A673 (cell line): Measurements from ENCODE around the gene STX18. TPM values are rescaled to one million over a fixed set of nuclear protein-coding genes. Genes with fewer than 3 reads are reported as not detected.

Experiments used
- BruUV-seq: library from RNA; stranded (reverse); fragments of 400-500 nt; replicated peaks from 2 replicates; lab custom pipeline; 2021; lab: Mats Ljungman, UMichigan
- CTCF ChIA-PET: fragments of 300-600 bp; sonication (Branson Sonifier 250); formaldehyde crosslinking; loops from one replicate; lab custom pipeline; 2022; ENCODE audit warnings: antibody characterized with exemption; lab: Charles Lee
- POLR2A ChIA-PET: fragments of 300-600 bp; sonication (Branson Sonifier 250); formaldehyde crosslinking; loops from one replicate; lab custom pipeline; 2022; ENCODE audit warnings: antibody characterized with exemption; ENCODE audit not compliant: low non-redundant PET; lab: Charles Lee
- DNase-seq: peaks from one replicate; pipeline ENCODE4 v3.0.0-alpha.2; 2015; ENCODE audit warnings: low spot score
- H3K27ac ChIP-seq: fragments of 200-600 bp; sonication (generic); 2 replicates; pipeline ENCODE4 v1.5.1; 2016; ENCODE audit warnings: mixed run types, low read depth, mild to moderate bottlenecking, mixed read lengths, antibody characterized with exemption, low read length; ENCODE audit not compliant: poor library complexity, severe bottlenecking
- H3K27me3 ChIP-seq: fragments of 200-600 bp; sonication (generic); replicated peaks from 2 replicates; pipeline ENCODE4 v1.6.1; 2017; ENCODE audit warnings: mixed run types, low read depth, mild to moderate bottlenecking, mixed read lengths, antibody characterized with exemption, low read length; ENCODE audit not compliant: insufficient read depth, poor library complexity
- H3K36me3 ChIP-seq: fragments of 200-600 bp; sonication (generic); 2 replicates; pipeline ENCODE4 v1.6.1; 2016; ENCODE audit warnings: mixed run types, mild to moderate bottlenecking, mixed read lengths, antibody characterized with exemption, low read length; ENCODE audit not compliant: insufficient read depth, poor library complexity, severe bottlenecking
- H3K4me1 ChIP-seq: fragments of 200-600 bp; sonication (generic); 2 replicates; pipeline ENCODE4 v1.6.1; 2017; ENCODE audit warnings: mixed run types, mild to moderate bottlenecking, mixed read lengths, antibody characterized with exemption, low read length; ENCODE audit not compliant: insufficient read depth, poor library complexity, severe bottlenecking
- H3K4me3 ChIP-seq: fragments of 200-600 bp; sonication (generic); 2 replicates; pipeline ENCODE4 v1.5.1; 2016; ENCODE audit warnings: low read depth, mixed run types, mild to moderate bottlenecking, mixed read lengths, low read length; ENCODE audit not compliant: poor library complexity, severe bottlenecking
- H3K9me3 ChIP-seq: fragments of 200-600 bp; sonication (generic); 2 replicates; pipeline ENCODE4 v1.6.1; 2016; ENCODE audit warnings: mixed run types, low read depth, mild to moderate bottlenecking, mixed read lengths, antibody characterized with exemption, low read length; ENCODE audit not compliant: poor library complexity, severe bottlenecking
- EZH2 ChIP-seq: fragments of 200-600 bp; sonication (generic); IDR thresholded peaks from 2 replicates; pipeline ENCODE4 v1.6.1; 2017; ENCODE audit warnings: borderline replicate concordance, low read depth, mild to moderate bottlenecking, mixed read lengths, antibody characterized with exemption, low read length; ENCODE audit not compliant: poor library complexity, severe bottlenecking
- intact Hi-C: fragments of 100-400 bp; cut with micrococcal nuclease; formaldehyde crosslinking; loops from one replicate; pipeline ENCODE4 v1.10.0; 2022; ENCODE audit not compliant: unreplicated experiment
- total RNA-seq: library from RNA; stranded (reverse); gene quantifications from 2 replicates; pipeline ENCODE4 v1.2.3, GENCODE V29; 2021
- TF ChIP-seq, protein P1 (sequence below): fragments of 300-800, 200-600 bp; sonication (generic); conservative IDR thresholded peaks from 2 replicates; pipeline ENCODE4 v1.5.1; 2017; ENCODE audit warnings: low read depth, mild to moderate bottlenecking, antibody characterized with exemption, low read length, moderate library complexity, mixed read lengths

The STX18 gene
- total RNA-seq, 1 experiment from 2014 or later, result 34.3 TPM

DNA sequence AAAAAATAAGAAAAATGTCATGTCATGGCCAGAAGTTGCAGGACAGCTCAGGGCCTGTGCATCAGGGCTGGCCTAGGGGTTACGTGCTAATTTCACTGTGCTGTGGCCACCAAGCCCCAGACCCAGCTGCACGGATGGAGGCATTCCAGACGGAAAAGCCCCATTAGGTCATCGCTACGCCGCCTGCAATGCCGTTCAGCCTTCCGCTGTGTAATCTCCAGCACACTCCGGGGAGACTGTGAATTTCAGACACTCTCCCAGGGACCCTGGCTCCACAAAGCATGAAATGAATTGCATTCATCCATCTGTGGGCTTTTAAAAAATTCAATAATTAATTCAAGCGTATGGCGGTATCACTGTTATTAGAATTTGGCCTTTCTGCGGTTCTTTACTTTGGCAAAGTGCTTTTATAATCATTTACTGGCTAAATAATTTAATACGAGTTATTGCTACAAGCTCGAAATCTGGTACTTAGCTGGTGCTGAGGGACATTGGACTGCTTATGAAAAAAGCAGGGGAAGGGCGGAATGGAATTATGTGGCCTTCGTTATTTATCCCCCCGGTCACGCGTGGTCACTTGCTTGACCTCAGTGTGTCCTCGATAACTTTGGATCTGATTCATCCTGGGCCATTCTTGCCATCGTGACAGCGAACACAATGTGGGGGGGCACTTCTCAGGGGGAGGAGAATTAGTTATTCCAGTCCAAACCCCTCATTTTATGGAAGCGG lies 164.0 kb downstream of the STX18 start:
- Histone ChIP-seq H3K27me3 (peaks cover 47% of the 10 kb centered on the region), H3K4me3 (no peak overlapping the region), H3K9me3 (no peaks in the 10 kb centered on the region), H3K27ac (no peak overlapping the region), H3K4me1 (no peaks in the 10 kb centered on the region), H3K36me3 (no peaks in the 10 kb centered on the region)
- intact Hi-C loops, result no loop called here
- no TSS peak for BruUV-seq
- CTCF ChIA-PET, result no interaction called here
- POLR2A ChIA-PET, result no interaction called here
- DNase-seq, result no peak
- TF ChIP-seq EZH2, result no peak
- TF ChIP-seq, protein P1, sequence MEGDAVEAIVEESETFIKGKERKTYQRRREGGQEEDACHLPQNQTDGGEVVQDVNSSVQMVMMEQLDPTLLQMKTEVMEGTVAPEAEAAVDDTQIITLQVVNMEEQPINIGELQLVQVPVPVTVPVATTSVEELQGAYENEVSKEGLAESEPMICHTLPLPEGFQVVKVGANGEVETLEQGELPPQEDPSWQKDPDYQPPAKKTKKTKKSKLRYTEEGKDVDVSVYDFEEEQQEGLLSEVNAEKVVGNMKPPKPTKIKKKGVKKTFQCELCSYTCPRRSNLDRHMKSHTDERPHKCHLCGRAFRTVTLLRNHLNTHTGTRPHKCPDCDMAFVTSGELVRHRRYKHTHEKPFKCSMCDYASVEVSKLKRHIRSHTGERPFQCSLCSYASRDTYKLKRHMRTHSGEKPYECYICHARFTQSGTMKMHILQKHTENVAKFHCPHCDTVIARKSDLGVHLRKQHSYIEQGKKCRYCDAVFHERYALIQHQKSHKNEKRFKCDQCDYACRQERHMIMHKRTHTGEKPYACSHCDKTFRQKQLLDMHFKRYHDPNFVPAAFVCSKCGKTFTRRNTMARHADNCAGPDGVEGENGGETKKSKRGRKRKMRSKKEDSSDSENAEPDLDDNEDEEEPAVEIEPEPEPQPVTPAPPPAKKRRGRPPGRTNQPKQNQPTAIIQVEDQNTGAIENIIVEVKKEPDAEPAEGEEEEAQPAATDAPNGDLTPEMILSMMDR, result no peak

DNA sequence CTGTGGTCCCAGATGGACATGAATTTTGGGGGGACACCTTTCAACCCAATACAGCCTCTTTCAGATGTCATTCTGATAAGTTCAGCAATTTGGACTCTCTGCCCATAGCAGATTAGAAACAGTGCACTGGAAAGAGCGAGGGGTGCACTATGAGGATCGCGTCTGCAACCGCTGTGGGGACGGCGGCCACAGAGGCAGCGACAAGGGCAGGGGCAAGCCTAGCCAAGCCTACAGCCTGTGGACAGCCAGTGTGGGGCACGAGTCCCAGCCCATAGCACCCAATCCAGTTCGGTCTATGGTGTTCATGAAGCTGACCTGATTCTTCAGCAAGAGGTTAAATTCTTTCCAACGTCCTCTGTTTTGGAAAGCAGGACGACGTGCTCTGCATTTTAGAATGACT lies 164.7 kb downstream of the STX18 start:
- Histone ChIP-seq H3K4me3 (no peak overlapping the region), H3K27ac (no peak overlapping the region), H3K27me3 (peaks cover 44% of the 10 kb centered on the region), H3K9me3 (no peaks in the 10 kb centered on the region), H3K36me3 (no peaks in the 10 kb centered on the region), H3K4me1 (no peaks in the 10 kb centered on the region)
- BruUV-seq, result no TSS peak
- ChIA-PET POLR2A (no interaction called here), CTCF (no interaction called here)
- intact Hi-C loops, result no loop called here
- DNase-seq, result no peak
- TF ChIP-seq, protein P1, result no peak
- no peak for TF ChIP-seq EZH2

DNA sequence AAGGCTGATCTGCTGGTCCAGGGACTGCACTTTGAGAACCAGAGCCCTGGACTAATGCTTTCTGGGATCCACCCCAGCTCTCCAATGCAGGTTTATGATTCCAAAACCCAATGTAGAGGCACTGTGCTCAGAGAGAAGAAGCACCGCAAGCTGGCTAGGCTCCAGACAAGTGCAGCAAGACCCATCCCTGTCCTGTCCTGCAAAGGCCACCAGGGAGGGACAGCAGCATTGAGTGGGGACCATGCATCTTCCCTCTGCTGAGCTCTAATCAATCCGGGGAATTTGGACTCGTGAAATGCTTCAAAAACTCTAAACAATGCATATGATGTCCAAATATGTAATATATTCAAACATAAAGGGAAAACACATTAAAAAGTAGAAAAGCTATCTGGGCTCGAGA lies 165.8 kb downstream of the STX18 start:
- H3K36me3 ChIP-seq, result no peaks in the 10 kb centered on the region
- no peak overlapping the region for H3K4me3 ChIP-seq
- H3K27ac ChIP-seq, result no peak overlapping the region
- H3K9me3 ChIP-seq, result no peaks in the 10 kb centered on the region
- intact Hi-C loops, result no loop called here
- no peaks in the 10 kb centered on the region for H3K4me1 ChIP-seq
- CTCF ChIA-PET, result no interaction called here
- H3K27me3 ChIP-seq, result peaks cover 43% of the 10 kb centered on the region
- no TSS peak for BruUV-seq
- POLR2A ChIA-PET, result no interaction called here
- no peak for DNase-seq
- TF ChIP-seq, protein P1, result no peak
- TF ChIP-seq EZH2, result no peak
